KMS-11 (cell line): Measurements from ENCODE around the gene FOXJ3.

Experiments
- H2AFZ ChIP-seq: fragments of 200-600 bp; sonication (generic); 2 replicates; pipeline ENCODE4 v1.6.1; 2016; ENCODE audit warnings: antibody characterized with exemption, mixed run types, low read depth
- H3K27ac ChIP-seq: fragments of 200-600 bp; sonication (generic); 2 replicates; pipeline ENCODE4 v1.6.1; 2016; ENCODE audit warnings: mild to moderate bottlenecking, mixed run types
- H3K27me3 ChIP-seq: fragments of 200-600 bp; sonication (generic); 2 replicates; pipeline ENCODE4 v1.6.1; 2017; ENCODE audit warnings: mild to moderate bottlenecking, low read depth, mixed run types, moderate library complexity; ENCODE audit not compliant: insufficient read depth
- H3K36me3 ChIP-seq: fragments of 200-600 bp; sonication (generic); 2 replicates; pipeline ENCODE4 v1.6.1; 2017; ENCODE audit warnings: mild to moderate bottlenecking, mixed run types; ENCODE audit not compliant: insufficient read depth
- H3K4me1 ChIP-seq: fragments of 200-600 bp; sonication (generic); 2 replicates; pipeline ENCODE4 v1.6.1; 2016; ENCODE audit warnings: mild to moderate bottlenecking, low read depth, mixed run types; ENCODE audit not compliant: poor library complexity, severe bottlenecking
- H3K4me2 ChIP-seq: fragments of 200-600 bp; sonication (generic); 2 replicates; pipeline ENCODE4 v1.7.0; 2016; ENCODE audit warnings: mild to moderate bottlenecking, mixed run types
- H3K4me3 ChIP-seq: fragments of 200-600 bp; sonication (generic); IDR thresholded peaks from 2 replicates; pipeline ENCODE4 v1.6.1; 2017; ENCODE audit warnings: low read depth, low read length, mixed read lengths; ENCODE audit not compliant: insufficient read depth
- H3K79me2 ChIP-seq: fragments of 200-600 bp; sonication (generic); 2 replicates; pipeline ENCODE4 v1.6.1; 2016; ENCODE audit warnings: low read depth, mixed run types; ENCODE audit not compliant: insufficient read depth
- H3K9ac ChIP-seq: fragments of 200-600 bp; sonication (generic); 2 replicates; pipeline ENCODE4 v1.6.1; 2016; ENCODE audit warnings: mild to moderate bottlenecking, mixed run types
- H4K20me1 ChIP-seq: fragments of 200-600 bp; sonication (generic); 2 replicates; pipeline ENCODE4 v1.6.1; 2016; ENCODE audit warnings: mild to moderate bottlenecking, mixed run types; ENCODE audit not compliant: insufficient read depth
- TF ChIP-seq, protein P1 (sequence below): fragments of 200-600 bp; sonication (generic); conservative IDR thresholded peaks from 2 replicates; pipeline ENCODE4 v1.6.1; 2017; ENCODE audit warnings: low read depth, mild to moderate bottlenecking, antibody characterized with exemption, low read length, moderate library complexity, mixed read lengths

The FOXJ3 gene

DNA sequence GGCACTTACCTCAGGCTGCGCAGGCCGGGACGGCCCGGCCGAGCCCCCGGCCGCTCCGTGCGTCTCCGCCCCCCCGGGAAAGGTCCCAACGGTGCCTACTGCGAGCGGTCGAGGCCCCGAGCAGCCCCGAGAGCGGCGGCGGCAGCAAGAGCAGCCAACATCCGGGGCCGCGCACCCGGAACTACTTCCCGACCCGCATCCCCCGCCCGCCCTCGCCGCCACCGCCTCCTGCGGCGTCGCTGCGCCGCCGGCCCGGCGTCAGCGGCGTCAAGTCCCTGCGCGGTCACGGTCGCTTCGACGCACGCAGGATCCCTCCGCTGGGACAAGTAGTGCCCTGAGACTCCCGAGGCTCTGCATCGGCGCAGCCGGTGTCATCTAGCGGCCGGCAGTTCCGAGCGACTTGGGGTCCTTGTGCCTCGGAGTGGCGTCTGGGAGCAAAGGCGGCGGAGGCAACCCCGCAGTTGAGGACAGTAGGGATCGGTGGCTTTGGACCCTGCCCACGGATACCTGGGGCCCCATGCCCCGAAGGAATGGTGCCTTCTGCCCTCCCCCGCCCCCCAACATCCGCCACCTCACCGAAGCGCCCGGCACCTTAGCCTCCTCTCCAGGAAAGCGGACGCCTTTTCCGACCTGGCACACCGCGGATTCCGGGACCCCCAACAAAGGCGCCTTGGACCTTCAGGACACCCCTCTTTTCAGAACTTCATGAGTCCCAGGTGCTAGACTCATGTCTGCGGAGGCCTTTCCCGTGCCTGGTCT is at the start of gene FOXJ3:
FOXJ3 (minus strand) TSS at position 186 of the 759 bp plus-strand sequence. CDS start 24,142 bp downstream, outside the sequence.
- Histone ChIP-seq H3K27ac (peak within 1 kb of the TSS; percentile 41; the same call in 1 of the 2 replicates), H3K4me3 (peak within 1 kb of the TSS; percentile 43), H2AFZ (peak within 1 kb of the TSS; percentile 82), H4K20me1 (peaks cover 5% of the 10 kb centered on the region; the same call in 1 of the 2 replicates), H3K79me2 (peaks cover 47% of the 10 kb centered on the region), H3K4me2 (peak within 1 kb of the TSS; percentile 76), H3K4me1 (peaks cover 17% of the 10 kb centered on the region), H3K9ac (peak within 1 kb of the TSS; percentile 68), H3K36me3 (no peaks in the 10 kb centered on the region), H3K27me3 (no peaks in the 10 kb centered on the region)
- TF ChIP-seq, protein P1, sequence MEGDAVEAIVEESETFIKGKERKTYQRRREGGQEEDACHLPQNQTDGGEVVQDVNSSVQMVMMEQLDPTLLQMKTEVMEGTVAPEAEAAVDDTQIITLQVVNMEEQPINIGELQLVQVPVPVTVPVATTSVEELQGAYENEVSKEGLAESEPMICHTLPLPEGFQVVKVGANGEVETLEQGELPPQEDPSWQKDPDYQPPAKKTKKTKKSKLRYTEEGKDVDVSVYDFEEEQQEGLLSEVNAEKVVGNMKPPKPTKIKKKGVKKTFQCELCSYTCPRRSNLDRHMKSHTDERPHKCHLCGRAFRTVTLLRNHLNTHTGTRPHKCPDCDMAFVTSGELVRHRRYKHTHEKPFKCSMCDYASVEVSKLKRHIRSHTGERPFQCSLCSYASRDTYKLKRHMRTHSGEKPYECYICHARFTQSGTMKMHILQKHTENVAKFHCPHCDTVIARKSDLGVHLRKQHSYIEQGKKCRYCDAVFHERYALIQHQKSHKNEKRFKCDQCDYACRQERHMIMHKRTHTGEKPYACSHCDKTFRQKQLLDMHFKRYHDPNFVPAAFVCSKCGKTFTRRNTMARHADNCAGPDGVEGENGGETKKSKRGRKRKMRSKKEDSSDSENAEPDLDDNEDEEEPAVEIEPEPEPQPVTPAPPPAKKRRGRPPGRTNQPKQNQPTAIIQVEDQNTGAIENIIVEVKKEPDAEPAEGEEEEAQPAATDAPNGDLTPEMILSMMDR, result no peak

DNA sequence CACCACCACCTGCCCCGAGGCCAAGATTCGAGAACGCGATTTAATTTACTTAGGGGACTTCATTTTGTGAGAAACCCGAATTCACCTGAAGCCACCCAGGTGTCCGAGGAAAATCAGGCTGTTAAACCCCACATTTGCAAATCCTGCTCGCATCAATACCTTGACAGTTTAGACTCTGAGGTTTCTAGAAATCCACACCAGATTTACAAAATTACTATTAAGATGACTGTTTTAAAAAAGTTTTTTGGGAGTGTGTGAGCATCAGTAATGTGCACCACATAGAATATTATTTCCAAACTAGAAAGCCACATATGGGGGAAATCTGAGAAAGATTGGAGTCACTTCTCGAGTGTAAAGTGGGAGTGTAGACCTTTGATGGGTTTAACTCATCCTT is 46.2 kb upstream of the FOXJ3 start:
- H3K27ac ChIP-seq, result no peak overlapping the region
- no peak overlapping the region for H3K4me3 ChIP-seq
- TF ChIP-seq, protein P1, result no peak
- no peaks in the 10 kb centered on the region for H3K79me2 ChIP-seq
- H2AFZ ChIP-seq, result peak overlapping the region; percentile 76; the same call in 1 of the 2 replicates
- H4K20me1 ChIP-seq, result no peaks in the 10 kb centered on the region
- 0 out of 2 replicates have a peak, but pooled peaks cover 6% of the 10 kb centered on the region for H3K27me3 ChIP-seq
- H3K4me1 ChIP-seq, result peaks cover 5% of the 10 kb centered on the region
- H3K4me2 ChIP-seq, result peak overlapping the region; percentile 41
- no peaks in the 10 kb centered on the region for H3K36me3 ChIP-seq
- no peak overlapping the region for H3K9ac ChIP-seq

DNA sequence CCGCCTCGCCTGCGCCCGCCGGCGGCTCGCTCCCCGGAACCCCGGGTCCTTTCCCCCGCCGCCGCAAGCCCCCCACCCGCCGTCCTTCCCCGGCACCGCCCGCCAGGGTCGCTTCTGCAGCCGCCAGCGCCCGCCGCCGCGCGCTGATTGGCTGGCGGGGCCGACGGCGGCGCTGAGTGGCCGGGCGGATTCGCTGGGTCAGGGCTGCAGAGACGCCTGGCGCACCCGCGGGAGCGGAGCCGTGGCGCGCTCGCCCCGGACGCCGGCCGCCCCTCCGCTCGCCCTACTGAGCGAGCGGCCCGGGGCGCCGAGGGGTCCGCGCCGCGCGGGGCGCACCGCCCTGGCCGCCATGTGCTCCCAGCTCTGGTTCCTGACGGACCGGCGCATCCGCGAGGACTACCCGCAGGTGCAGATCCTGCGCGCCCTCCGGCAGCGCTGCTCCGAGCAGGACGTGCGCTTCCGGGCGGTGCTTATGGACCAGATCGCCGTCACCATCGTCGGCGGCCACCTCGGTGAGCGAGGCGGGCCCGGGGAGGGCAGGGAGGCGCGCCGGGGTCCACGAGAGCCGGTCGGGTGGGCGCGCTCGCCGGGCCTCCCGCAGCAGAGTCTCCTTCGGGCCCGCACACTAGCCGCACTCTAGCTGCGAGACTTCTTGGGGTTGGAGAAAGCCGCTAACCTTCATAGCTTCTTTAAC is 45.7 kb upstream of the FOXJ3 start, which contains the start of gene RIMKLA:
RIMKLA (plus strand) TSS at position 207 of the 694 bp plus-strand sequence; CDS start at position 350, 143 bp downstream.
- Histone ChIP-seq H3K9ac (no peak within 1 kb of the TSS), H3K4me2 (peak within 1 kb of the TSS; percentile 41), H2AFZ (peak within 1 kb of the TSS; percentile 76), H3K4me3 (no peak within 1 kb of the TSS), H4K20me1 (no peaks in the 10 kb centered on the region), H3K36me3 (no peaks in the 10 kb centered on the region), H3K27me3 (0 out of 2 replicates have a peak, but pooled peaks cover 6% of the 10 kb centered on the region), H3K27ac (no peak within 1 kb of the TSS), H3K4me1 (peaks cover 5% of the 10 kb centered on the region), H3K79me2 (no peaks in the 10 kb centered on the region)
- TF ChIP-seq, protein P1, result no peak

DNA sequence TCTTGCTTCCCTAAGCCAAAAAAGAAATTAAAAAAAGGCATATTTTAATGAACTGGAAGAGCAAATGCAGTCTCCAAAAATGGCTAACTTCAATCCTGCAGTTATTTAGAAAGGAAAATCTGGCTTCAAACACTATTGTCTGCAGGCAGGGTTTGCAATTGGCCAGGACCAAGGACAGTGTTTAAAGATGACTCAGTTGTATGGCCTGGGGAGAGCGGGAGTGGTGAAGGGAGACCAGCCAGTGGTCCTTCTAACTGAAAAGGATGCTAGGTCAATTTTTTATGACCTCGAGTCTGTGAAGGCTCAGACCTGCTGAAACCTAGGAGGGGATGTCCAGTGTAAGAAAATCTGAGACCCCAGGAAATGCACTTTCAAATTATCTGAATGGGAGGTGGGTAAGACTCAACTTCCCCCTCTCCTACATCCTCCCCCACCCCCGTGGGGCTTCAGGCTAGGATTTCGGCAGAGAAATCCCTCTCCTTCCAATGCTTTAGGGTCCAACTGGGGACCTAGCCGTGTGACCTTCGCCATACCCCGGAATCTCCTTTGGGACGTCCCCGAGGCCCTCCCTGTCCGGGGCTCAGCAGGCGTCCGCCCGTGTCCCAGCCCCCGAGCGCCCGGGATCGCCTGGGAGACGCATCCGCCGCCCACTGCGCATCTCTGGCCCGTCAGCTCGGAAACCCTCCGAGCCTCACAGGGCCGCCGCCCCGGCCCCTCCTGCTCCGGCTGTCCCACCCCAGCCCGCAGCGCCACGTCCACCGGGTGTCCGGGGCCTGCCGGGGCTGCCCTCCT is 45.0 kb upstream of the FOXJ3 start:
- peak overlapping the region; percentile 76 for H2AFZ ChIP-seq
- no peaks in the 10 kb centered on the region for H4K20me1 ChIP-seq
- H3K27me3 ChIP-seq, result 0 out of 2 replicates have a peak, but pooled peaks cover 6% of the 10 kb centered on the region
- peak overlapping the region; percentile 36; the same call in 1 of the 2 replicates for H3K4me2 ChIP-seq
- TF ChIP-seq, protein P1, result no peak
- no peaks in the 10 kb centered on the region for H3K79me2 ChIP-seq
- H3K9ac ChIP-seq, result no peak overlapping the region
- no peak overlapping the region for H3K4me3 ChIP-seq
- H3K27ac ChIP-seq, result no peak overlapping the region
- H3K36me3 ChIP-seq, result no peaks in the 10 kb centered on the region
- H3K4me1 ChIP-seq, result peaks cover 5% of the 10 kb centered on the region
